Hematopoietic multipotent progenitor cell treated with erythropoietin and hydrocortisone succinate and interleukin-3 and kit ligand, for 4 days (in vitro differentiated cells): ENCODE data around the gene ZNF689.
A peak's percentile ranks its signal among the peaks of the same experiment; 100 is the strongest.
"Not testable (repeated sequence)": the region's sequence is repeated elsewhere in the genome, so short reads cannot be mapped to it uniquely, and the experiment has no call there.

Source experiments
- DNase-seq: peaks from one replicate; pipeline ENCODE4 v3.0.0-alpha.2; 2015

Gene ZNF689

DNA sequence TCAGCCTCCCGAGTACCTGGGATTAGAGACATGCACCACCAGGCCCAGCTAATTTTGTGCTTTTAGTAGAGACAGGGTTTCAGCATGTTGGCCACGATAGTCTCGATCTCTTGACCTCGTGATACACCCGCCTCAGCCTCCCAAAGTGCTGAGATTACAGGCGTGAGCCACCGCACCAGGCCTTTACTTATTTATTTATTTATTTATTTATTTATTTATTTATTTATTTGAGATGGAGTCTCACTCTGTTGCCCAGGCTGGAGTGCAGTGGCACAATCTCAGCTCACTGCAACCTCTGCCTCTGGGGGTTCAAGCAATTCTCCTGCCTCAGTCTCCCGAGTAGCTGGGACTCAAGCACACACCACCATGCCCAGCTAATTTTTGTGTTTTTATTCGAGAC, 19.3 kb downstream of the ZNF689 start:
- DNase-seq, result not testable (repeated sequence)

DNA sequence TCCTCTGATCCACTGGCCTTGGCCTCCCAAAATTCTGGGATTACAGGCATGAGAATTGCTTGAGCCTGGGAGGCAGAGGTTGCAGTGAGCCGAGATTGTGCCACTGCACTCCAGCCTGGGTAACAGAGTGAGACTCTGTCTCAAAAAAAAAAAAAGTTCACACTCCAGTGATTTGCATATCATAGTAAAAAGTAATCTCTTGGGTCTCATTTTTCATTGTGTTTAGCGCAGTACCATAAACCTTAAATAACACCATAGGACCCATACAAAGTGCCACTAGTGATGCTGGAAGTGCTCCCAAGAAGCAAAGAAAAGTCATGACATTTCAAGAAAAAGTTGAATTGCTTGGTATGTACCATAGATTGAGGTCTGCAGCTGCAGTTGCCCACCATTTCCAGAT, 20.6 kb downstream of the ZNF689 start:
- not testable (repeated sequence) for DNase-seq

GRCh38 chr16:30588651-30589050, 21.5 kb downstream of the ZNF689 start:
- no peak for DNase-seq

DNA sequence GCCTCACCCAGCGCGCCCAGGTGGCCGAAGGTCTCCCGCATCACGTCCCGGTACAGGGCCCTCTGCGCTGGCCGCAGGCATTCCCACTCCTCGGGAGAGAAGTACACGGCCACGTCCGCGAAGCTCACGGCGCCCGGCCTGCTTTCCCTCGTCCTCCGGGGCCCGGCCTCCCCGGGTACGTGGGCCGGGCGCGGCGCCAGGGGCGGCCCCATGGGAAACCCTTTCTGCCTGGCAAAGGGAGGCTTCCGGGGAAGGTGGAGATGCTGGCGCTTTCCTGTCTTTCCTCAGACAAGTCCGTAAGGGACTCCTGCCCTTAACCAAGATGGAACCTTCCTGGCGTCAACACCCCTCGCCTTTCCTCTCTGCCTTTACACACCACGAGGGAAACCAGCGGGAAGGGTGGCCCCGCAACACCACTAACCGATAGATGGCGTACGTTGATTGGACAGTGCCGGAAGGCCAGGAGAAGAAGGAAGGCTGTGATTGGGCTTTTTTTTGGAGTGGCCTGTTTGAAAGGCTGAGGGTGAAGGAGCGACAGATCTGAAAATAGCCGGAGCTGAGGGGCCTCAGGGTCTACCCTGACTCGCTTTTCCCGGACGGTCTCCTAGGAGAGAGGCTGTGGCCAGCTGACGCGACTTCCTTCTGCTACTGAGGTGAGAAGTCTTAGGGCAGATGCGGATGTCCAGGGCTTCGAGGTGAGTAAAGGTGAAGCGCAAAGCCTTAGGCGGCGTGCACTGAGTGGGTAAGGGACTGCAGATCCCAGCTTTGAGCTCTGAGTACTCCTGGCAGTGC, 24.6 kb downstream of the ZNF689 start, which contains the start of gene ZNF785:
ZNF785 (minus strand) TSS at position 298 of the 792 bp plus-strand sequence; CDS start at position 212, 86 bp downstream.
- peak; percentile 99 for DNase-seq

DNA sequence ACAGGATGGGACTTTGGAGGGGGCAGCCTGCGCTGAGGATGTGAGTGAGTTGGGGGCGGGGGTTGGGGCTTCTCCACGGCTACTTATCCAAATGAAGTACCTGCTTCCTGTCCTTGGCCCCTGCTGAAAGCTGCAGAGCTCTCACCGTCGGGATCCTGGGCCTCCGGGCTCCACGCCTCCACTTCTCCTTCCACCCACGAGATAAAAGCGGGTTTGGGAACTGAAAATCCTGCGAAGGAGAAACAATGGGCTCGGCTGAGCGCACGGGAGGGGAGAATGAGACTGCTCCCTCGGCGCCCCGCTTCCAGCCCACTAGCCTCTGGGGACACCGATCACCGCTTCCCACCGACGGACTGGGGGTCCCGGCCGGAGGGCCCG, 25.2 kb downstream of the ZNF689 start:
- peak; percentile 60 for DNase-seq

GRCh38 chr16:30582611-30583340, 27.4 kb downstream of the ZNF689 start:
- no peak for DNase-seq

DNA sequence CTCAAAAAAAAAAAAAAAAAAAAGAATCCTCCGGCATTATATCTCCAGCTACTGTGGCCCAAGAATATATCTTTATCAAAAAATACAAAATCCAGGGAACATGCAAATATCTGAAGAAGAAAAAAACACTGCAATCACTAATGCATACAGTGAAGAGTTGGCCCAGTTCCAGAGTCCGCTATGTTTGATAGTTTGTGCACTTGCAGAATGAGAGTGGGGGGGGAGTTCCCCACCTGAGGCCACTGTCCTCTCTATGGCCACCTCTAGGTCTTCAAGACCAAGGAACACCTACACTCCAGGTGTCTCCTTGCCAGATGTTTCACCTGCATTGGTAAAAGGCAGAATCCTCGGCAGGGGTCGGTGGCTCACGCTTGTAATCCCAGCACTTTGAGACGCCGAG, 28.7 kb downstream of the ZNF689 start:
- DNase-seq, result peak; percentile 46

GRCh38 chr16:30574678-30575077, 35.5 kb downstream of the ZNF689 start:
- DNase-seq, result no peak

DNA sequence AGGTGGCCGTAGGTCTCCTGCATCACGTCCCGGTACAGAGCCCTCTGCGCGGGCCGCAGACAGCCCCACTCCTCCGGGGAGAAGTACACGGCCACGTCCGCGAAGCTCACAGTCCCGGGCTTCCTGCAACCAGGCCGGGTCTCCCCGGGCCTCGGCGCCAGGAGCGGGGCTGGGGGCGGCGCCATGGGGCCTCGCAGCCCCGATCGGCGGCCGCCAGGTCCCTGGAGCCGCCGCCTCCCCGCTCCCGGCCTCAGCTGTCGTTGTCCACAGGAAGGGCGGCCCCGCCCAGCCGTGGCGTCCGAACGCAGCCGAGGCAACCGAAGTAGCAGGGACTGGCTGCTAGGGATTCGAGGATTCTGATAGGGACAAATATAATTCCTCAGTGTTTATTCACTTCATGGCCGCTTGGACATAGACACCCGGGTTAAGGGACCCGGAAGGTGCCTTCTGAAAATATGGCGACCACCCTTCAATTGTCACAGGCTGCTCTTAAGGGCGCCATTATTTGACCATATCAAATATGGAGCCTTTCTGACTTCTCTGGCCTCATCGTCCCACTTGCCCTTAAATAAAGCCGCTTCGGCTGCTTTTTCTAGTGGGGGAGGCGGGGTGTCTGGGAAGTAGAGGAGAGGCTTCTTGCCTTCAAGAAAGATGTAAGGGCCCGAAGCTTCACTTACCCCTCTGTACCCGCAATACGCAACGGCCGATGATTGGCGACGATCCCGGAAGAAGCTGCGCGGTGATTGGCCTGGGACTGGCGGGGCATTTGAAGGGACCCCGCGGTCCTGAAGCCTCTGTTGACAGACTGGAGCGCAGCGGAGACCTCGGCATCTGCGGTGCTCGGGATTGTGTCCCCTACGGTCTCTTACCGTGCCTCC, 38.5 kb downstream of the ZNF689 start, which contains the start of gene ZNF688:
ZNF688 (minus strand) TSS at position 270 of the 878 bp plus-strand sequence; CDS start at position 185, 85 bp downstream.
- DNase-seq, result peak; percentile 100

GRCh38 chr16:30570636-30571444, 39.3 kb downstream of the ZNF689 start:
- DNase-seq, result peak; percentile 35

- DNase-seq, result no peak
Measured at GRCh38 chr16:30569746-30570635, 40.2 kb downstream of the ZNF689 start.

DNA sequence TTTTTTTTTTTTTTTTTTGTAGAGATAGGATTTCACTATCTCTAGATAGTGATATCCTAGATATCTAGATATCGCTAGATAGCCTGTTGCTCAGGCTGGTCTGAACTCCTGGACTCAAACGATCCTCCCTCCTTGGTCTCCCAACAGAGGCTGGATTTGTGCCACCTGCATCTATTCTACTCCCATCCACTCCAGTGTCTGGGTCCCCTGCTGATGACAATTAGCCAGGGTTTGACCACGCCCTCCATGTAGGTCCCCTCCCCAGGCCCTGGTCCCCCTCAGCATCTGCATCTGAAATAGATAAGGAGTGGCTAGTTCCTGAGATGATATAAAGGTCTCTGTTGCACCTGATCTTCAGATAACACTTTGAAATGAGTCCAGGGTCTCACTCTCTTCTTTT, 40.9 kb downstream of the ZNF689 start:
- no peak for DNase-seq

- peak; percentile 81 for DNase-seq
Measured at GRCh38 chr16:30567991-30568638, 42.1 kb downstream of the ZNF689 start.

- no peak for DNase-seq
Measured at GRCh38 chr16:30567160-30567990, 42.8 kb downstream of the ZNF689 start.

- DNase-seq, result peak; percentile 31
Measured at GRCh38 chr16:30566531-30566930, 43.7 kb downstream of the ZNF689 start.

DNA sequence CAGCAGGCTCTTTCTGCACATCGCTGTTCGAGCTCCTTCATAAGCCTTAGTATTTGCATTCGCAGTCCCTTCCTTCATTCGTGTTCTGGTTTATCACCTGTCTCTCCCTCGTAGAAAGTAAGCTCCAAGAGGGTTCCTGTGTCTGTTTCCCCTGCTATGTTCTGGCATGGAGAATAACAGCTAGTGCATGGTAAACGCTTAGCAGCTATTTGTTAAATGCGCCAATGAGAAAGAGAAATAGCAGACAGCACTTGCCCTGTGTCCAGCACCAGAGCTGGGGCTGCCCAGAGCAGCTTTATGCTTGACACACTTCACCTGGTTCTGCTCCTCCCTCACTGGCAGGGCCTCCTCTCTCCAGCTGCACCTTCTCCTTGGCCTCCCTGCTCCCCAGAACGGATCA, 44.2 kb downstream of the ZNF689 start:
- DNase-seq, result no peak

GRCh38 chr16:30565526-30565925, 44.7 kb downstream of the ZNF689 start:
- DNase-seq, result no peak

DNA sequence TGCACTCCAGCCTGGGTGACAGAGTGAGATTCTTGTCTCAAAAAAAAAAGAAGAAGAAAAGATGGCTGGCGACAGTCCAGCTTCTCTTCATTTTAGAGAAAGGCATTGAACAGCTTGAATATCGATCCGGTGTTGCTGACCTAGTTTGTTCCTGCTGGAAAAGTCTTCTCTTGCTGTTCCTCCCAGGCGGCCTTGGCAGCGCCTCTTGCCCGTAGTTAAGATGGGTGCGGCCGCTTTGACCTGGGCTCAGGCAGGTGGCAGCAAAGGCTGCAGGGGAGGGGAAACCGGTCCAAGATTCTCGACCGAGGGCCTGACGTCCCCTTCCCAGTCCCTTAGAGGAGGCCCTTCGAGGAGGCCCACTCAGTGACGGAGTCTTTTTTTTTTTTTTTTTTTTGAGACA, 48.2 kb downstream of the ZNF689 start:
- DNase-seq, result peak; percentile 40

DNA sequence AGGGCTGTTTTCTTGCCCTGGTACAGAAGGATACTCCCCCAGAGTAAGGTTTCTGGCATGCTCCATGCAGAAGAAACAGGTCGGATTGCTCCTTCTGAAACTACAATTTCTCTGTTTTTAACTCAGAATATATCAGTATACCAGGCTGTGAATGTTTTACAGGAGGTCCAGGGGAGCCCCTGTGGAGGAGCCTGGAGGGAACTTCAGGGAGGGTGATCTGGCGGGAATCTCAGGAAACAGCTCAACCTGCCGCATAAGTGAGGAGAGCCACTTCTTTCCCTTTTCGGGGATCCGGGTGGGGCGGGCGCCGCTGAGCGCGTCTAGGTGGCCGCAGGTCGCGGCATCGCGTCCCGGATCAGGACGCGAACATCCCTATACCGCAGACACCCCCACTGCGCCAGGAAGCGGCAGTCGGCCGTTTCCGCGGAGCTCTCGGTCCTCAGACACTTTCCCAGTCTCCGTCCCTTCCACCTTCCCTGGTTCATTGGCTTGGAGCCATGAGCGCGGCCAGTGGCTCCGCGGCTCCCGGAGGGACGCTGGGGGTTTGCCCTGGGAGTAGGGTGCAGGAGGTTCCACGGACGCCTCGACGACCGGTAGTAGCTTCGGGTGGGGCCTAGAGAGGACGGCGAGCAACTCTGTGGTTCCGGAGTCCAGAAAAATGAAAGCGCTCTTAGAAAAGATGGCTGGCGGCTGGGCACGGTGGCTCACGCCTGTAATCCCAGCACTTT, 48.9 kb downstream of the ZNF689 start:
- DNase-seq, result peak; percentile 58
